HG02885 (cell line): ENCODE measurements around the gene SNF8.

Experiments used
- ATAC-seq: cut with Tn5 transposase; IDR thresholded peaks from one replicate; pipeline ENCODE4 v1.9.1; 2021; ENCODE audit warnings: mild to moderate bottlenecking; ENCODE audit not compliant: unreplicated experiment, poor library complexity

SNF8 gene

GRCh38 chr17:48930435-48930873 lies 14.2 kb downstream of the SNF8 start:
- no peak for ATAC-seq

DNA sequence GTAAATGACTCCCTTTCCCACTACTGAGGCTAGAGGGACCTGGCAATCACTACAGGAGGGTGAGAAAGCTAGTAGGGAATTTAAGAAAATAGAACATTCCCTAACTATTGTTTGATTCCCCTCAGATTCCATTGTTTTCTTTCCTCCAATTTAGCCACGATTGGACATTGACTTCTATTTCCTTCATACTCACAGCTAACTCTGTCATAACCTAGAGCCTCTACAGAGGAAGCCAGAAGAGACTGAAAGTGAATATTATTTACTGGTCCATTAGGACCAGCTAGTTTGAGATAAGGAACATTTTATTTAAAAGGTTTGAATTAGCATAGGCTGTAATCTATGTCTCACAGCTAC lies 14.9 kb downstream of the SNF8 start:
- ATAC-seq, result no peak

DNA sequence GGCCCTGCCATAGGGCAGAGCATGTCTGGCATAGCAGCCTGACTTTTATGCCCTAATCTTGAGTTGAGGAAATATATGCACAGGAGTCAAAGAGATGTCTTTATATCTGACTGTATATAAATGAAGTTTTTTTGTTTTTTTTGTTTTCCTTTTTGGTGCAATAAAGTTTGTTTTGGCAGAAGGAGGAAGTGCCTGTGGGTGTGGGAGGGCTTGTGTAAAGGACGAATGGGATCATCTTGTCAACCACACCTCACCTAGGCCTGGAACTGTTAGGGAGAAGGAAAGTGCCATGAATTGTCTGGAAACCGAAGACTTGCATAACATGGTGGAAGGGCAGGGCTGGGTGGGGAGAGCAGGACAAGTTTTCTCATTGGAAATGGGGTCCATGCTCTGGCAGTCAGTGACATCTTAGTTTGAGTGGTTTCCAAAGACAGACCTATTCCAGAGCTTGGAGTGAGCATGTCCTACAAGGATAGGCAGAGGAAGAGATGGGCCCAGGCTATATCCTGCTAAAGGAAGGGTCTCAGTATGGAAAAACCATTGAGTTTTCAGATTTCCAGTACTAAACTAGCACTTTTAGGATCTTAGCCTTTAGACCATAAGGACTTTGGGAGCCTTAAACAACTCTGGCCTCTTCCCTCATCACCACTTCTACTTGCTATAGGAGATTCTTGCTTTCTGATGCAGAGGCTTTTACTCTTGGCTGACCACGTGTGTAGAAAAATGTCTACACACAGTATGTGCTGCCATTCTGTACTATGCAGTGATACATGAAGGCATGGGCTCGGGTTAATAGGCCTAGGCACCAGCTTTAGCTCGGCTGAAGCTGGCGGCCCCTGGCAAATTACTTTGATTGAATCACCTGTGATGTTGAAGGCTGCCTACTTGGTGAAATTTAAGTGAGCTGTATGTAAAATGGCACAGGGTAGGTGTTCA lies 15.5 kb downstream of the SNF8 start:
- ATAC-seq, result no peak

- ATAC-seq, result no peak
Observed at GRCh38 chr17:48927978-48928745, 16.5 kb downstream of the SNF8 start.

GRCh38 chr17:48925991-48926342 lies 18.7 kb downstream of the SNF8 start:
- ATAC-seq, result no peak

DNA sequence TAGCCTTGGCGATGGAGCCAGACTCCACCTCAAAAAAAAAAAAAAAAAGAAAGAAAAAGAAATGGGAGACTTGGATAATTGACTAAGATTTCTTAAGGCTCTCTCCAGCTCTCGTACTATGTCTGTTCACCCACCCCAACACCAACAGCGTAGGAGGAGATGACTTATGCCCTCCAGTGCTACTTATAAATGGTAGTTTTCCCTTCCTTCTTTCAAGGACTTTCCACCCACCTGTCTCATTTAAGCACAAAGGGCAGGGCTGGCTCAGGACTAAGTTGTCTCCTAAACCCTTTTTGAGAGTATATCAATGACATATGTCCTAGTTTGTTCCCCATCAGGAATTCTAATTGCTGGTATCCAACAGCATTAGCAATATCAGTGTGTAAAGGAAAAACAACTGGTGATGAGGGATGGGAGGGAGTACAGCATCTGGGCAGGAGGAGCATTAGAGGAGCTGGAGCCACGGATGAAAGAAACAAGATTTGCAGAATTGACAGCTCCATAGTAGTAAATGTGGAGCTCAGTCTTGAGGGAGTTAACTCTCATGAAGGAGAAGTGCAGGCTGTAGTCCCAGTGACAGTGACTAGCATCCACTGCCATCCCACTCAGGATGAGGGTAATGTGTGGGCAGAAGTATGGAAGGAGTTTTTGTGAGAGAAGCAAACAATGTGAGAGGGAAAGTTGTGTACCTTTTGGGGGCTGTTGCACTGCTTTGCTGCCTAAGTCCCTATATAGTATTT lies 19.2 kb downstream of the SNF8 start:
- no peak for ATAC-seq

DNA sequence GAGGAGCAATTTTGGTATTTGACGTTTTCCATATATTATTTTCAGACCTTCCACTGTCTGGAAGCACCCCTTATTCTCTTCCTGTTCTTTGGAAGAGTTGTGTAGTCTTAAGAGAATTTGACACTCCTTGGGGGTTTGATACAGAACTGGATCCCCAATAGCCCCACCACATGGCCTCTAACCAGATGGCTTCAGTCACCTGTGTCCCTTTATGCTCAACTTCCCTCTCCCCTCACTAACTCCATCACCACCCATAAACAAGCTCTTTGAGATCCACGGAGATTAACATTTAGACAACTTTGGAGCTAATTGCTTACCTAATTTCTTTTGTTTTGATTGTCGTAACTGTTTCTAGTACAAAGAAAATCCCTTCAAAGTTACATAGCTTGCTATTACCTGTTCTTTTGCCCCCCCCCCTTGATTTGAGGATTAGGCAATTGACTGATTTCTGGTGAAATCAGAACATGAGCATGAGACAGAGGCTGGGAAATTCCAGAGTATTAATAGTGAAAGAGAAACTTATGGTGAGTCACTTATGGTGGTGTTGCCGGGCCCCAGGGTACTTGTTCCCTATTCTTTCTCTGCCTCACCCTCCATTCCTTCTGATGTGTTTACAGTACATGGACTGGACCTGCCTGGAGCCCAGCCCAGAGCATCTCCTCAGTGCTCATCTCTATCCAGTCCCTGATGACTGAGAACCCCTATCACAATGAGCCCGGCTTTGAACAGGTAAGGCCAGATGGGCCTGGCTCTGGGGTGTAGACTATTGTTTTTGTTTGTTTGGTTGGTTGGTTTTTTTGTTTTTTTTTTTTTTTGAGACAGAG lies 29.0 kb downstream of the SNF8 start:
- peak; percentile 77 for ATAC-seq

- ATAC-seq, result no peak
Observed at GRCh38 chr17:48912476-48912875, 32.2 kb downstream of the SNF8 start.

- ATAC-seq, result no peak
Observed at GRCh38 chr17:48910370-48910769, 34.3 kb downstream of the SNF8 start.

DNA sequence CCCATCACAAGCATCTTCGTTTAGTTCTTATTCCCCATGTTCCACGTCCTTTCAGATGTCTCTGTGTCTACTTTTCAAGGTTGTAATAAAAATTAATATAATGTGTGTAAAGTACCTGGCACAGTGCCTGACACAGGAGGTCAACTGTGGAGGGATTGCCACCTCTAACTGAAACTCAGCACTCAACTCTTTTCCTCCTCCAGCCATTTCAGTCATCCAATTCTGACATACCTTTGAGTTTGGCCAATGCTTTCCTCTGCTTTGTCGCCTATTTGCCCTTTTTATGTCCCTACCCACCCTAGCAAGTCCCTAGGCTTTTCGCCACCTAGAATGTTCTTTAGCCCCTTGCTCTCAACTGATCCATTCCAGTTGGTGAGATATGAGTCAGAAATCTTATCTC lies 34.9 kb downstream of the SNF8 start:
- no peak for ATAC-seq

GRCh38 chr17:48908853-48909394 lies 35.7 kb downstream of the SNF8 start:
- ATAC-seq, result peak; percentile 49

GRCh38 chr17:48908047-48908843 lies 36.4 kb downstream of the SNF8 start, which contains the start of gene UBE2Z:
Gene UBE2Z (plus strand): TSS chr17:48908407. CDS start chr17:48908504, 97 bp downstream.
- peak; percentile 84 for ATAC-seq

GRCh38 chr17:48907713-48908046 lies 37.0 kb downstream of the SNF8 start:
- ATAC-seq, result no peak

- no peak for ATAC-seq
Observed at GRCh38 chr17:48905987-48906515, 38.6 kb downstream of the SNF8 start.

- no peak for ATAC-seq
Observed at GRCh38 chr17:48904428-48904827, 40.2 kb downstream of the SNF8 start.

- no peak for ATAC-seq
Observed at GRCh38 chr17:48903401-48903800, 41.2 kb downstream of the SNF8 start.

DNA sequence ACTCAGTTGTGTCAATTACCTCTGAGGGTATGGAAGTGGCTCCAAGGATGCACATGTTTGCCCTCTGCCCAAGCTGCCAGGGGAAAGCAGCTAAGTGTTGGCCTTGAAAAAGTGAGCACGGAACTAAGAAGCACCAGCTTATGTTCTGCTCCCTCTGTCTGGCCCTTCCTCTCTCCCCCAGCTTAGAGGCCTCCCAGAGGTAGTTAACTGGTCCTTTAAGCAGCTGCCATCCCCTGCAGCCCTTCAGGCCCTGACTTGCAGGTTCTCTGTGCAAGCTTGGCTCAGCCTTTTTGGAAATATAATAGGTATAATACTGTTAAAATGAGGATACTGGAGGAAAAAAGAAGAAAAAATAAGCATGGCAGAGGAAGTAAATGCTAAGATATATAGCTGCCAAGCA lies 43.4 kb downstream of the SNF8 start:
- ATAC-seq, result no peak

DNA sequence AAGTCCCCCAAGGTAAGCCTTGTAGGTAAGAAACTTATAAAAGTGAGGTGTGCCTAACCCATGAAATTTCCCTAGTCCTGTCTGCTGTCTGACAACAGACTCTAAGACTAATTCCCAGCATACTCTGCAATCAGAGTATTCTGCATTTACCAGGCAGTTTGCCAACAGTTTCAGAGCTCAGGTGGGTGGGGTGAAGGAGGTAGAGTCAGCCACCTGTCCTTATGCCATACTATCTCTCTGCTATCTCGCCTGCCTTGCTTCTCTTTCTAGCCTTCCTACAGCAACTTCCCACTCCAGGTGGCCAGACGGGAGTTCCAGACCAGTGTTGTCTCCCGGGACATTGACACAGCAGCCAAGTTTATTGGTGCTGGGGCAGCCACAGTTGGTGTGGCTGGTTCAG lies 49.8 kb downstream of the SNF8 start:
- no peak for ATAC-seq
